HUDEP-2 (cell line): ENCODE results near the gene MME.

ENCODE experiments used
- DNase-seq, 76 experiments: peaks; one replicate each; lab custom pipeline; 2025; ENCODE audit not compliant: unreplicated experiment in 76 of 76; lab: John Stamatoyannopoulos, UW

The MME gene

GRCh38 chr3:155228676-155229075, 148.6 kb downstream of the MME start:
- DNase-seq: no peak

GRCh38 chr3:155229086-155229485, 149.0 kb downstream of the MME start:
- peak in 2 of 76 experiments; percentile 18 to 19 for DNase-seq

GRCh38 chr3:155230382-155230781, 150.3 kb downstream of the MME start:
- DNase-seq: no peak

GRCh38 chr3:155231792-155232191, 151.7 kb downstream of the MME start:
- no peak for DNase-seq

GRCh38 chr3:155232605-155233004, 152.5 kb downstream of the MME start:
- peak in 7 of 76 experiments; percentile 2 to 16 (median 7) for DNase-seq

GRCh38 chr3:155233213-155233612, 153.1 kb downstream of the MME start:
- DNase-seq: peak in 12 of 76 experiments; percentile 1 to 45 (median 14)
